PFSK-1 (cell line): ENCODE measurements around the gene GGTA1.

ENCODE experiments used
- POLR2AphosphoS5 ChIP-seq: IDR thresholded peaks from 2 replicates; pipeline ENCODE4 v1.6.1; 2012; ENCODE audit warnings: low read depth, mild to moderate bottlenecking, control low read depth, low read length, moderate library complexity
- TAF1 ChIP-seq: IDR thresholded peaks from 2 replicates; pipeline ENCODE4 v1.6.1; 2012; ENCODE audit warnings: low read length, control low read depth, borderline replicate concordance; ENCODE audit not compliant: insufficient read depth

DNA sequence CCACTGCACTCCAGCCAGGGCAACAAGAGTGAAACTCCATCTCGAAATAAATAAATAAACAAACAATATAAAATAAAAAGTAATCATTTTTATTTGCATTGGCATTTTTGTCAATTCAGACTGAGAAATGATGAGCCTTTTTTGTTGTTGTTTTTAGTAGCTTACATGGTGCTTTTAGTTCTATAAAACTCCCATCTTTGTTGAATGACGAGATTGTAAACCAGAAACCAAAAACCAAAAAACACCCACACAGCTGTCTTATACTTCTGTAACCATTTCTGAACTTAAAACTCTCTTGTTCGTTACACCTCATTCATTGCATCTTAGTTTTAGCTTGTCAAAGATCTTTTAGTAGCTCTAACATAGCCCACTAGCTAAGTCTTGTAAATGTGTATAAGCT is 44.7 kb downstream of the GGTA1 start:
- TF ChIP-seq TAF1 (no peak), POLR2AphosphoS5 (no peak)
